ENCODE results near the gene HOXA3. TPM values are rescaled to one million over a fixed set of nuclear protein-coding genes. Genes with fewer than 3 reads are reported as not detected.

The HOXA3 gene
- polyA plus RNA-seq, 3 donors: not detected

DNA sequence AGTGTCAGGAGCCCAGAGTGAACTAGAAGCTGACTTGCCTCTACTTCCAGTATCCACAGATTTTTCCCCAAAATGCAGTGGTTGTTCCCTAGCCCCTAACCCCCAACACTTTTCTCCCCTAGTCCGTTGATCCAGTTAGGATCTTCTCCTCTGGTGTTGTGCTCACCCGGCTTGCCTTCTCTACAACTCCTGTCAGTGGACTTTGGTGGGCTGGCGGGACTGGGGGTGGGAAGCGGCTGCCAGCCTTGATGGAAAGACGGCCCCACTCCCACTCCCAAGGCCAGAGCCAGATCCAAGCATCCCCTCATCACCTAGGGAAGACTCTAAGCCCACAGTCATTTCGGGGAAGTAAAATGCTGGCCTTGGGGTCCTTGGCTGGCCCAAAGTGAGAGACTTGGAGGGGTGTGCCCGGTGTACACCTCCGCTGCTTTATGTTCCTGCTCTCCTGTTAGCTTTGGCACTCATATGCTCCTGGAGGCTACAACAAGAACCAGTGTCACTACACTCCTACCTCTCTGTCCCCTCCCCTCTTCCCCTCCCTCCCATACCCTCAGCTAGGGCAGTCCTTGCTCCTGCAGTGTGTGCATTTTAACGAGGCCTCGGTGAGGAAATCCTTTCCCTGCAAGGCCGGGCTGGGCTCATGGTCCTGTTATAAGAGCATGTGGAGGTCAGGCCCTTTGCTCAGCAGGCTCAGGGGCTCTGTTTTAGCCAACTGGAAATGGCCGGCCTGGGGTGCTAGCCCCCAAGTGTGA, 22.7 kb upstream of the HOXA3 start:
- intact Hi-C loops (cut with micrococcal nuclease): loop anchor here in 1 of 2 donors (5.0 kb wide), 1 partner anchor 1313 kb away; no protein-coding TSS in a partner anchor
- no peak overlapping the region for H2AFZ ChIP-seq (ENCODE audit: insufficient read depth, low read depth, low read length, poor library complexity, severe bottlenecking)
- no peak overlapping the region for H3K9ac ChIP-seq (ENCODE audit: insufficient read depth, low read length, poor library complexity, severe bottlenecking)
- Mint-ChIP-seq H3K9me3 (peaks cover 0 to 35% (median 11%) of the 10 kb centered on the region in 7 donors), H3K4me3 (peak overlapping the region in 1 of 2 donors; percentile 87), H3K27ac (no peak overlapping the region), H3K27me3 (ENCODE audit: low read depth in 3 of 3) (peaks cover 85 to 94% (median 90%) of the 10 kb centered on the region in 3 donors), H3K36me3 (peaks cover 10 to 28% of the 10 kb centered on the region in 2 donors), H3K4me1 (peaks cover 35% of the 10 kb centered on the region)
- no peak overlapping the region for H3K4me2 ChIP-seq (replicated peaks; ENCODE audit: extremely low read depth, low read length, poor library complexity, severe bottlenecking)
- DNase-seq: no peak
- no peak overlapping the region for H3K27ac ChIP-seq (ENCODE audit: low read depth in 1 of 2, low read length in 2 of 2)
- no peak for TF ChIP-seq CTCF (IDR thresholded peaks at IDR 0.05)
- no peaks in the 10 kb centered on the region for H3K36me3 ChIP-seq (replicated peaks in 1 of 2; ENCODE audit: control insufficient read depth in 1 of 2, insufficient read depth in 2 of 2, low read length in 2 of 2)
- WGBS (ENCODE audit: insufficient coverage): 87% methylated on average over 5 of the region's 12 CpGs
- H3K79me2 ChIP-seq (ENCODE audit: insufficient read depth, low read length): no peaks in the 10 kb centered on the region
- peaks cover 5% of the 10 kb centered on the region for H4K20me1 ChIP-seq (ENCODE audit: insufficient read depth, low read length)
- H3K9me3 ChIP-seq (replicated peaks in 1 of 2; ENCODE audit: control insufficient read depth in 1 of 2, insufficient read depth in 1 of 2, low read length in 2 of 2): peaks cover 14 to 30% of the 10 kb centered on the region in 2 donors
- peak overlapping the region in 1 of 3 experiments; percentile 76 for H3K4me3 ChIP-seq (replicated peaks in 1 of 3; ENCODE audit: low read depth in 2 of 3, low read length in 3 of 3)
- peaks cover 33 to 50% of the 10 kb centered on the region in 2 donors for H3K4me1 ChIP-seq (ENCODE audit: control insufficient read depth in 1 of 2, insufficient read depth in 2 of 2, low read length in 2 of 2)
- H3K27me3 ChIP-seq (ENCODE audit: control insufficient read depth in 2 of 2, insufficient read depth in 2 of 2, low read length in 2 of 2): peaks cover 55 to 98% of the 10 kb centered on the region in 2 donors

DNA sequence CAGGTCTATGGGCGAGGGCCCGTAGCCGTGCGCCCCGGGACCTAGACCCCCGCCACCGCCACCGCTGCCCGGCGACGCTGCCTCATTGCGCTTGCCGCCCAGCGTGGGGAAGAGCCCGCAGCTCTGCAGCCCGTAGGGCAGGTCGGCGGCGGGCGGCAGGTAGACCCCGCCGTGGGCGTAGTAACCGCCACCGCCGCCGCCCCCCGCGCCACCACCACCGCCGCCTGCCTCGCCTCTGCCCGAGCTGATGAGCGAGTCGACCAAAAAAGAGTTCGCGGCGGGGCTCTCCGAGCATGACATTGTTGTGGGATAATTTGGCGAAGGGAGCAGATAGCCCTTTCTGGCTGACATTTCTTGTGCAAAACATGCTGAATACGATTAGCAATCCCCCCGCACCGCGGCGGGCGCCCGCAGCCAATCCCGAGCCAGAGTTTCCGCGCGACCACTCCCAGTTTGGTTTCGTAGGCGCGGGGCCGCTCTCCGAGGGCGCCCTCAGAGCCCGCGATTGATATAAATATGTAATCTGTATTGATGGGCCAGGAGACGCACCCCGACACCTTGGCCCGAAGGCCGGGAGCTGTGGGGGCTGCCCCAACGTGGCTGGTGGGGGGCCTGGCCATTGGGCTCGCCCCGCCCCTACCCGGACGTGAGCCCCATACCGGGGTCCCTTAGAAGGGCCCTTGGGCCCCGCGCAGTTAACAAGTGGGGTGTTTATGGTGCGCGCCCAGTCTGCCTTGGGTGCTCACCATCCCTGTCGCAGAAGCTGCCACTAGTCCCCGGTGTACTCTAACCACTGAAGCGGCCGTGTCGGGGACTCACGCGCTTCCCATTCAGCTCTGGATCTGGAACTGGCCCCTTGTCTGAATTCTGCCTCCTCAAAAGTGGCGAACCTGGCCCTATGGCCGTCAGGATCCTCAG, 21.8 kb upstream of the HOXA3 start, which contains the start of gene HOXA10:
TSS of gene HOXA10 (minus strand) at position 365 of the 918 bp plus-strand sequence. CDS start at position 351, 14 bp downstream.
- Mint-ChIP-seq H3K4me3 (peak within 1 kb of the TSS; percentile 74 to 89), H3K9me3 (peaks cover 0 to 32% (median 11%) of the 10 kb centered on the region in 7 donors), H3K4me1 (peaks cover 32% of the 10 kb centered on the region), H3K27me3 (ENCODE audit: low read depth in 3 of 3) (peaks cover 84 to 94% (median 89%) of the 10 kb centered on the region in 3 donors), H3K36me3 (peaks cover 10 to 22% of the 10 kb centered on the region in 2 donors), H3K27ac (no peak within 1 kb of the TSS)
- DNase-seq: no peak
- TF ChIP-seq CTCF (IDR thresholded peaks at IDR 0.05): no peak
- Histone ChIP-seq H3K27ac (ENCODE audit: low read depth in 1 of 2, low read length in 2 of 2) (no peak within 1 kb of the TSS), H3K79me2 (ENCODE audit: insufficient read depth, low read length) (no peaks in the 10 kb centered on the region), H3K4me3 (replicated peaks in 1 of 3; ENCODE audit: low read depth in 2 of 3, low read length in 3 of 3) (peak within 1 kb of the TSS; percentile 23 to 76 (median 39)), H4K20me1 (ENCODE audit: insufficient read depth, low read length) (peaks cover 9% of the 10 kb centered on the region), H3K36me3 (replicated peaks in 1 of 2; ENCODE audit: control insufficient read depth in 1 of 2, insufficient read depth in 2 of 2, low read length in 2 of 2) (no peaks in the 10 kb centered on the region), H2AFZ (ENCODE audit: insufficient read depth, low read depth, low read length, poor library complexity, severe bottlenecking) (peak within 1 kb of the TSS; percentile 88), H3K9me3 (replicated peaks in 1 of 2; ENCODE audit: control insufficient read depth in 1 of 2, insufficient read depth in 1 of 2, low read length in 2 of 2) (peaks cover 11 to 28% of the 10 kb centered on the region in 2 donors), H3K4me2 (replicated peaks; ENCODE audit: extremely low read depth, low read length, poor library complexity, severe bottlenecking) (peak within 1 kb of the TSS; percentile 92), H3K9ac (ENCODE audit: insufficient read depth, low read length, poor library complexity, severe bottlenecking) (peak within 1 kb of the TSS; percentile 45), H3K4me1 (ENCODE audit: control insufficient read depth in 1 of 2, insufficient read depth in 2 of 2, low read length in 2 of 2) (peaks cover 32 to 50% of the 10 kb centered on the region in 2 donors), H3K27me3 (ENCODE audit: control insufficient read depth in 2 of 2, insufficient read depth in 2 of 2, low read length in 2 of 2) (peaks cover 57 to 98% of the 10 kb centered on the region in 2 donors)
- intact Hi-C loops (cut with micrococcal nuclease): loop anchor here in 1 of 2 donors (1.0 to 5.0 kb wide), 2 partner anchors 10 to 1312 kb away; no protein-coding TSS in a partner anchor
- WGBS (ENCODE audit: insufficient coverage): 4% methylated on average over 79 of the region's 82 CpGs

Data from CD14-positive monocyte (primary cell).